Measurements from ENCODE around the gene TMTC3.
"Not testable (repeated sequence)": the region's sequence is repeated elsewhere in the genome, so short reads cannot be mapped to it uniquely, and the experiment has no call there.

The TMTC3 gene

DNA sequence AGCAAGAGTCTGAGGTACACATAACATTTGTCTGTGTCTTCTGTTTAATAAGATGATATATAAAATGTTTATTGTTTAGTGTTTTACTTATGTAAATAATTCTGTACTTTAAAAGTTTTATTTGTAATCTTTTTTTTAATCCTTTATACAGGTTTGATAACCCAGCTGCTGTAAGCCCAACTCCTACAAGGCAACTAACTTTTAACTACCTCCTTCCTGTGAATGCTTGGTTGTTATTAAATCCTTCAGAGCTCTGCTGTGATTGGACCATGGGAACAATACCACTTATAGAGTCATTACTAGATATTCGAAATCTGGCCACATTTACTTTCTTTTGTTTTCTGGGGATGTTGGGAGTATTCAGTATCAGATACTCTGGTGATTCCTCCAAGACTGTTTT is 24.1 kb downstream of the TMTC3 start:
- DNase-seq (ENCODE audit: low read depth): no peak

- no peak for DNase-seq (ENCODE audit: low read depth)
These were observed 25.3 kb downstream of the TMTC3 start for GRCh38 chr12:88167384-88167783.

DNA sequence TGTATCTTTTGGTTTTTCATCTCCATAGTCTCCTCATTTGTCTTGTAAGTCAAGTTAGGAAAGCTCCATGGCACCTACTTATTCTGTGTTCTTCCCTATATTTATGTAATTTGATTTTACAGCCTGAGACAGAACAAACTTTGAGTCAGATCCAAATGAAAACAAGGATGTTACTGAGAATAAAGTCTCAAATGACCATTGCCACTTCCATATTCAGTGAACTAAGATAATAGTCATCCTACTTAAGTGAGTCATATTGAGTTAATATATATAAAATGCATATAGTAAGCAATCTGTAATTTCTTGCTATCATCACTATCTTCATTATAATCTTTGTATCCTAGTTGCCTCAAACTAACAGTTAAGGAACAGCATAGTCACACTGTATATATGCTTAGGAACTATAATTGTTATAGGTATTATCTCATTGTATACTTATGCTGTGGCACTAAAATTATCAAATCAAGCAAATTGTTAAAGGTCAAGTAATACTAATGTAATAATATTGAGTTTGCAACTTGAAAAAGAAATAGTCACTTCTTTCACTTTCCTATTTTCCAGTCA is 30.8 kb downstream of the TMTC3 start:
- no peak for DNase-seq (ENCODE audit: low read depth)

DNA sequence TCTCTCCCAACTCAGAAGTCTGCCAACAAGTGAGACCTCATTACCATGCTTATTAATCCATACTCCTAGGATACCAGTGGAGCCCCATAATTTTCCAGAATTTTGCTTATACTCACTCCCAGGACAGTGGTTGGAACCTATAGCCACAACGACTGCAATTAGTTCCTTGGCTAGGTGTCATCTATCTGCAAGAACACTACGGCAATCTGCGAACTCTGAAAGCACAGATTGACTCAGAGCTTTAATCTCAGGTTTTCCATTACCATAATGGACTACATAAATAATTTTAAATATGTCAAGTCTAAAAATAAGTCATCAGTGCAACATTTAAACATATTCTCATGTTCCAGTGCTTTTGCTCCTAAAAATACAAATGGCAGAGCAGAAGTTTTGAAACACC is 33.4 kb downstream of the TMTC3 start:
- no peak for DNase-seq (ENCODE audit: low read depth)

GRCh38 chr12:88179436-88180014 is 37.4 kb downstream of the TMTC3 start:
- no peak for DNase-seq (ENCODE audit: low read depth)

- no peak for DNase-seq (ENCODE audit: low read depth)
These were observed 39.8 kb downstream of the TMTC3 start for GRCh38 chr12:88181881-88182280.

- no peak for DNase-seq (ENCODE audit: low read depth)
These were observed 40.3 kb downstream of the TMTC3 start for GRCh38 chr12:88182416-88182815.

DNA sequence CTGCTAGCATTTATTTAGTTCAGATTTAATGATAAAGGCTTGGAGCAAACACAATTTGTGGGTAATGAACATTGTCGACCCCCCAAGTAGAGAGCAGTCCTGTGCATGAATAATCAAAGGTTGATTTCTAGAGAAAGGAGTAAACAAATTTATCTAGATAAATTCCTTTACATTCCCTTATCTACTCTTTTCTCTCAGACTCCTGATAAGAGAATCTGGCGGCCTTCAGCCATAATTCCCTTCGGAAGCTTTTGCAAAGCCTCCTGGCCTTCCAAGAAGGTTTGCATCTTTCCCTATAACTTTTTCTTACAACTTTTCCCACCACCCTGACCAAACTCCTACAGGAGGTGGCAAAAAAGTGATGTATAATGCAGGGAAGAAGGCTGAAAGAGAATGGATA is 42.1 kb downstream of the TMTC3 start:
- no peak for DNase-seq (ENCODE audit: low read depth)

GRCh38 chr12:88185279-88185678 is 43.2 kb downstream of the TMTC3 start:
- no peak for DNase-seq (ENCODE audit: low read depth)

GRCh38 chr12:88185988-88186387 is 43.9 kb downstream of the TMTC3 start:
- no peak for DNase-seq (ENCODE audit: low read depth)

- DNase-seq (ENCODE audit: low read depth): no peak
These were observed 45.5 kb downstream of the TMTC3 start for GRCh38 chr12:88187571-88187970.

DNA sequence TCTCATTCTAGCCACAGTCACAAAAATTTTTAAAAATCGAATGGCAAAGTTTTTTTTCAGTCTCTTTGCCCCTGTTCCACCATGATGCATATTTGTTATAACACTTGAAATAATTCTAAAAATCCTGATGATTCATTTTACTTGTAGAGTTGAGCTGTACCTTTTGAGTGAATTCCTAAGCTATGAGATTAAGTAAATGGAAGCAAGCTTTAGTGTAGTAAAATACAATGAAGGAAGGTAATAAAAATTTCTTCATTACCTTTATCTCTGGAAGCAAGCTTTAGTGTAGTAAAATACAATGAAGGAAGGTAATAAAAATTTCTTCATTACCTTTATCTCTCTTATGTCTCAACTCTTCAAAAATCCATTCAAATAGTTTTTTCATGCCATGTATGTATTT is 46.1 kb downstream of the TMTC3 start:
- DNase-seq (ENCODE audit: low read depth): no peak

- no peak for DNase-seq (ENCODE audit: low read depth)
These were observed 50.3 kb downstream of the TMTC3 start for GRCh38 chr12:88192426-88192825.

DNA sequence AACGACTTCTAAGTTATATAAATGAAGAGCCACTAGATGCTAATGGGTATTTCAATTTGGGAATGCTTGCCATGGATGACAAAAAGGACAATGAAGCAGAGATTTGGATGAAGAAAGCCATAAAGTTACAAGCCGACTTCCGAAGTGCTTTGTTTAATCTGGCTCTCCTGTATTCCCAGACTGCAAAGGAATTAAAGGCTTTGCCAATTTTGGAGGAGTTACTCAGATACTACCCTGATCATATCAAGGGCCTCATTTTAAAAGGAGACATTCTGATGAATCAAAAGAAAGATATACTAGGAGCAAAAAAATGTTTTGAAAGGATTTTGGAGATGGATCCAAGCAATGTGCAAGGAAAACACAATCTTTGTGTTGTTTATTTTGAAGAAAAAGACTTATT is 52.8 kb downstream of the TMTC3 start:
- no peak for DNase-seq (ENCODE audit: low read depth)

- DNase-seq (ENCODE audit: low read depth): no peak
These were observed 57.9 kb downstream of the TMTC3 start for GRCh38 chr12:88200029-88200428.

- DNase-seq (ENCODE audit: low read depth): no peak
These were observed 60.4 kb downstream of the TMTC3 start for GRCh38 chr12:88202500-88202899.

DNA sequence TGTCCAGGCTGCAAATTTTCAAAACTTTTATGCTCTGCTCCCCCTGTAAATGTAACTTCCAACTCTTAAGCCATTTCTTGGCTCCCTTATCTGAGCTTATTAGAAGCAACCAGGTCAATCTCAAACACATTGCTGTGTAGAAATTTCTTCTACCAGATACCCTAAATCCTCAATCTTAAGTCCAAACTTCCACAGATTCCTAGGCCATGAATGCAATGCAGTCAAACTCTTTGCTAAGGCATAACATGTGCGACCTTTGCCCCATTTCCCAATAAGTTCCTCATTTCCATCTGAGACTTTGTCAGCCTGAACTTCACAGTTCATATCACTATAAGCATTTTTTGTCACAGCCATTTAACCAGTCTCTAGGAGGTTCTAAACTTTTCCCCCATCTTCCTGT is 64.5 kb downstream of the TMTC3 start:
- no peak for DNase-seq (ENCODE audit: low read depth)

- DNase-seq (ENCODE audit: low read depth): no peak
These were observed 66.0 kb downstream of the TMTC3 start for GRCh38 chr12:88207921-88208620.

GRCh38 chr12:88208661-88209060 is 66.6 kb downstream of the TMTC3 start:
- no peak for DNase-seq (ENCODE audit: low read depth)

GRCh38 chr12:88210311-88210710 is 68.2 kb downstream of the TMTC3 start:
- not testable (repeated sequence) for DNase-seq (ENCODE audit: low read depth)

DNA sequence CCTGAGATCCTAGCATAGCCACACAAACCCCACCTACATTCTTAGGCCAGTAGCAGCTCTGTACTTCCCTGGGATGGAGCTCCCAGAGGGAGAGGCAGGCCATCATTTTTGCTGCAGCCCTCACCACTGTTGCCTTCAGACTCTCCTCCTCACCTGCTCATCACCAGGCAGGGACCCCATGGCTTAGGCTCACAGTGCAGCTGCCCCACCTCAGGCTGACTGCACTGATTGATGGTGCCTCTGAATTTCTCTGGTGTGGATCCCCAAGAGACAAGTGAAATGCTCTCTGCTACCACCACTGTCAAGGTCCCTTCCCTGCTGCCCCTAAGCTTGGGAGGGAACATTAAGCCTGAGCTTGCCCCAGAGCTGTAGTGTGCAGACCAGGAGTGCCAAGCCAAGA is 76.2 kb downstream of the TMTC3 start:
- no peak for DNase-seq (ENCODE audit: low read depth)

DNA sequence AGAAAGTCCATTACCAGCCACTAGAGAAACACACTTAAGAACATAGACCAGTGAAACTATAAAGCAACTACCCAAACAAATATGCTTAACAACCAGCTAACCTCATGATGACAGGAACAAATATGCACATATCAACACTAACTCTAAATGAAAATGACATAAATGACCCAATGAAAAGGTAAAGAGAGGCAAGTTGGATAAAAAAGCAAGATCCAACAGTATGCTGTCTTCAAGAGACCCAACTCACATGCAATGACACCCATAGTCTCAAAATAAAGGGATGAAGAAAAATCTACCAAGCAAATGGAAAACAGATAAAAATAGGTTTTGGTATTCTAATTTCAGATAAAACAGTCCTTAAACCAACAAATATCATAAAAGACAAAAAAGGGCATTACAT is 77.8 kb downstream of the TMTC3 start:
- DNase-seq (ENCODE audit: low read depth): no peak

DNA sequence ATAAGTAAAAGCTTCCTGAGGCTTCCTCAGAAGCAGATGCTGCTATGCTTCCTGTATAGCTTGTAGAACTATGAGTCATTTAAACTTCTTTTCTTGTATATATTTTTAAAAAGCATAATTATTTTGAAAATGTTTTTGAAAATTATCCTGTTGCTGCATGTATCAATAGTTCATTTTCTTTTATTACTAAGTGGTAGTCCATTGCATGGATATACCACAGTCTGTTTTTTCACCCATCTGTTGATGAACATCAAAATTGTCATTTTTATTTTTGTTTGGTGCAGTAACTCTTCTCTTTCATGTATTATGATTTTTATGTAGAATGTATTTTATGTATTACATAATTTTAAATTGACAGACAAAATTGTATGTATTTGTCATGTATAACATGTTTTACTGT is 81.4 kb downstream of the TMTC3 start:
- DNase-seq (ENCODE audit: low read depth): no peak

DNA sequence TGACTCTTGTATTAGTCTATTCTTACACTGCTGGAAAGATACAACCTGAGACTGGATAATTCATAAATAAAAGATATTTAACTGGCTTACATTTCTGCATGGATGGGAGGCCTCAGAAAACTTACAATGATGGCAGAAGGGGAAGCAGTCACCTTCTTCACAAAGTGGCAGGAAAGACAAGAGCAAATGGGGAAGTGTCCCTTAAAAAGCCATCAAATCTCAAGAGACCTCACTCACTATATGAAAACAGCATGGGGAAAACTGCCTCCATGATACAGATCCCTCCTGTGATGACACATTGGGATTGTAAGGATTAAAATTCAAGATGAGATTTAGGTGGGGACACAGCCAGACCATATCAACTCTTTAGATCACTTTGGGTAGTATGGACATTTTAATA is 83.7 kb downstream of the TMTC3 start:
- no peak for DNase-seq (ENCODE audit: low read depth)

Data from stimulated activated CD8-positive, alpha-beta memory T cell treated with anti-CD3 and anti-CD28 coated beads, Interleukin-4, amount 100 ng/mL, for 24 hours (primary cell).